Left forelimb (tissue), 1 donor: ENCODE data around the gene FUCA2.

ENCODE experiments used
- DNase-seq: peaks from one replicate; pipeline ENCODE4 v3.0.0-alpha.2; 2018; ENCODE audit warnings: low spot score

The FUCA2 gene, protein sequence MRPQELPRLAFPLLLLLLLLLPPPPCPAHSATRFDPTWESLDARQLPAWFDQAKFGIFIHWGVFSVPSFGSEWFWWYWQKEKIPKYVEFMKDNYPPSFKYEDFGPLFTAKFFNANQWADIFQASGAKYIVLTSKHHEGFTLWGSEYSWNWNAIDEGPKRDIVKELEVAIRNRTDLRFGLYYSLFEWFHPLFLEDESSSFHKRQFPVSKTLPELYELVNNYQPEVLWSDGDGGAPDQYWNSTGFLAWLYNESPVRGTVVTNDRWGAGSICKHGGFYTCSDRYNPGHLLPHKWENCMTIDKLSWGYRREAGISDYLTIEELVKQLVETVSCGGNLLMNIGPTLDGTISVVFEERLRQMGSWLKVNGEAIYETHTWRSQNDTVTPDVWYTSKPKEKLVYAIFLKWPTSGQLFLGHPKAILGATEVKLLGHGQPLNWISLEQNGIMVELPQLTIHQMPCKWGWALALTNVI

DNA sequence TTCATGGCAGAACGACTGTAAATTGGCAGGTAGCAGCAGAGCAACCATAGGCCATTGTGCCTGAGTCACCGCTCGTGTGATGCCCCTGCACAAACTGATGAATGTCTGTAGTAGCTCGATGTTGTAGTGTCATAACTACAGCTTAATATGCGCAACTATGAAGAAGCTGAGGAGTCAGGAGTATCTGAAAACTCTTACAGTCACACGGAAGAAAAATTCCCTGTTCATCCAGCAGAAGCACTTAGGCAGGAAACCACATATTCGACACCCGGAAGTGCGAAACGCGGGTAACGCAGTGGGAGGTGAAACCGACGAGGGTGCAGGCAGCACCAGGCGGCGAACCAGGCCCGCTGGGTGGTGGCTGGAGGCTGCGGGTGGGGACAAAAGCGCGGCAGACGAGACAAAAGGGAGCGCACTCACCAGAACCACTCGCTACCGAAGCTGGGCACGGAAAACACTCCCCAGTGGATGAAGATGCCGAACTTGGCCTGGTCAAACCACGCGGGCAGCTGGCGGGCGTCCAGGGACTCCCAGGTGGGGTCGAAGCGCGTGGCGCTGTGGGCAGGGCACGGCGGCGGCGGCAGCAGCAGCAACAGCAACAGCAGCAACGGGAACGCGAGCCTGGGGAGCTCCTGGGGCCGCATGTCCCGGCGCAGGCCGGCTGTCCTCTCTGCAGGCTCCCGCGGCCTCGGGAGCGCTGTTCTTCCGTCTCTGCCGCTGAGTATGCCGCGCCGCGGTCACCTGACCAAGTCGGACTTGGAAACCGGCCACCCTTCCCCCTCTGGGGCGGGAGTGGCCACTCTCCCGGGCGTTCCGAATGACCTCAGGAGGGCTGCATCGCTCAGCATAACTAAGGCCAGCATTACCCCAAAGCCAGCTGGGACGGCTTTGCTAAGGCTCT lies at the start of gene FUCA2:
Gene FUCA2 (minus strand): TSS at position 730 of the 901 bp plus-strand sequence. CDS start 86 bp downstream, at position 644.
- peak; percentile 89 for DNase-seq

DNA sequence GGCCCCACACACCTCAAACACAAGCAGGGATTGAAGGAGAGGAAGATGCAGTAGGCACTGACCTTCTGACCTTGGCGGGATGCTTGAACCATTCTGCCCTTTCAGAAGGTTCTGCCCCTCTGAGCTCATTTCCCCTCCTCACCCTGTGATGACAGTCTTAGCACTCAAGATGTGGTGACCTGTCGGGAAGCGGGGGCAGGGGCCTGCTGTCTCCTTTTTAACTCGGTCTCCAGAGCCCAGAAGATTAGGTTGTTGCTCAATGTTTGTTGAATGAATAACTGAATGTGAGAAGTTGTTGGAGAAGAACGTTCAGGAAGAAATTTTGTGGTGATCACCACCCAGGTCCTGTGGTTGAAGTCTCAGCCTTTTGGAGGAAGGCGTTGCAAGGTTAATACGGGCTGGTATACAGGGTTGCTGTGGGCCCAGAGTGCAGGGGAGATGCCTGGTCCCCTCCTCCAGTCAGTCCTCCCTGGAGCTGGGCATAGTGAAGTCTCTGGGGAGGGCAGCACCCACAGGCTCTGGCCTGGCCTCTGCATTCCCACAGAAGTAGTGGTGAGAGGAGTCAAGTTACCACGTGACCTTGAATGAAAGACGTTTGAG lies 49.7 kb upstream of the FUCA2 start:
- no peak for DNase-seq

DNA sequence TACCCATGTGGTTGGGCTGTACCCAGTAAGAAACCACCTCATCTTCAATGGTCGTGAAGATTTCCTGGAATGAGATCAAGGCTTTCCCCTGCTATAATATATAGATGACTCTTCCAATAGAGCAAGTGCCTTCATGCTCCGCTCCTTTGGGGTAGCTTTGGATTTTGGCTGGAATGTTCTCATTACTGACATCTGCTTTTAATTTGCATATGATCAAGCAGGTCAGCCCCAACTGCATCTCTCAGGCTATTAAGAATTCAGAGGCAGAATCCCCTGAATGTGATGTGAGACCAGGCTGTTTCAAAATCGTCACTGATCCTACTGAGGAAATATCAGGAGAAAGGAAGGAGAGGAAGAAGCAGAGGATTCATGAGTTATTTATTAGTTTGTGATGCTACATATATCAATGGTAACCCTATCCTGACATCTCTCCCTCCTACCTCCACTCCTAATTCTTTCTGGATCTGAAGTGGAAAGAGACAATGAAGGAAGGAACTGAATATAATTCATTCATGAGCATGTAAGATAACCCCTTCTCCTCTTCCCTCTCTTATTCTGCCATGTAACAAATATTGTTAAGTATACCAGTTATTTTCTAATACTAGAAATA lies 47.6 kb upstream of the FUCA2 start:
- no peak for DNase-seq

DNA sequence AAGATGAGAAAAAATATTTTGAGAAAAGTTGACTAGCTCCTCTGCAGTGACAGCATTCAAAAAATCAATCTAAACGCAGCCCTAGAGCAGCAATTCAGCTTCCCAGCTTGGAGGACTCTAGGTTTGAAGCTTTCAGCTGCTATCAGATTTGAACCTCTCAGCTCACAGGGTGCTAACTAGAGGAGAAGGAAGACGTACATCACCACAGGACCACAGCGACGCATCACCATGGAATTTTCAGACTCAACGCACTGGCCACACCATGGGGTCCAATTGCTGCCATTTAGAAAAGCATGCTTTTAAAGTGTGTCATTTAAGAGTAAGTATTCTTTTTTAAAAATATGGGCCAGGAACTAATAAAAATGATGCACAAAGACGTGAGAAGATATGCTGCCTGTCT lies 45.0 kb upstream of the FUCA2 start:
- DNase-seq = no peak

DNA sequence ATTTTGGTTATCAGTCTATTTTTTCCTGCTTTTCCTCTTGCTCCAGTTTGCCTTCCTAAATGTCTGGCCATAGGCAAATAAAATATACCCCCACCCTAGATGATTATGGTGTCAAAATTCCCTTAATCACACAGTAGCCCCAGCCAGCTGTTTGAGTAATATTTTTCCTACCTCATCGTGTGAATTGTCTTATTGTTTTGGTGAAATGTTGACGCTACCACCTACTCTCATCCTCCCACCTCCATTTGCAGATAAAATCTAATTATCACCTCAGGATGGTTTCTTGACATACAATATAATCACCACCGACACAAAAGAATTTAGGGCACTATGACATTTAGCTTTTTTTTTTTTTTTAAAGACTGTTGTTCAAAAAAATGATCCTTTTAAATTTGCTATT lies 44.1 kb upstream of the FUCA2 start:
- DNase-seq = no peak

DNA sequence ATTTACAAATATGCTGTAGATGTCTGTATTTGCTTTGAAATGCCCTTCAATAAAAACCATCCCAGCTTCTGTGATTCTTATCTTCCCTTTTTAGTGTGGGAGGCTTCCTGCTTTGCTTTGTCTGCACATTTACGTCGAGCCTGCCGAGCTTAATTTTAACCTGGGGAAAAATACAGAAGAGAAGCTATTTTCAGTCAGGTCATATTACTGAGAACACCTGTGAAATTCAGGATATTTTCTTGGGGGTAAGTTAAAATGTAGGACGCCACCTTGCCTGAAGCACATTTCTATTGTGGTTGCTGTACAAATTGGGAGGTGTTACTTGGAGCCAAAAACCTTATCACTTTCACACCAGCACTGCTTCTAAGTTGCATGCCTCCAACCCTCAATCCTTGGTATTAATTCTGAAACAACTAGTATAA lies 43.6 kb upstream of the FUCA2 start:
- DNase-seq = no peak

DNA sequence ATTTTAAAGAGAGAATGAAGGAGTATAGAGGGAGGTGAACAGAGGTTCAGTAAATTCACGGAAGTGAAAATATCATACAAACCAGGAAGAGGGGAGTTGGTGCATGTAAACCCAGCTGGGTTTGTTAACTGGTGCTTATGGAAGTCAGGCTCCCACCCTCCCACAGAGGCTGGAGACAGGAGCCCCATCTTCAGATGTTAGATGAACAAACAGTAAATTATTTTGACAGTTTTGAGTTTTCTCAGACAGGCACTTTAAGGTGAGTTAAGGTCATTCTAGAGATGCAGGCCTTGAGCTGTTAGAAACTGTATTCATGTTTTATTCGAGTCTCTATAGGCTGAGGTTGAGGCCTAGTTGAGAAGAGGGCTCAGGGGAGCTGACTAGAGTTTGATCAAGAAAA lies 41.8 kb upstream of the FUCA2 start:
- no peak for DNase-seq

DNA sequence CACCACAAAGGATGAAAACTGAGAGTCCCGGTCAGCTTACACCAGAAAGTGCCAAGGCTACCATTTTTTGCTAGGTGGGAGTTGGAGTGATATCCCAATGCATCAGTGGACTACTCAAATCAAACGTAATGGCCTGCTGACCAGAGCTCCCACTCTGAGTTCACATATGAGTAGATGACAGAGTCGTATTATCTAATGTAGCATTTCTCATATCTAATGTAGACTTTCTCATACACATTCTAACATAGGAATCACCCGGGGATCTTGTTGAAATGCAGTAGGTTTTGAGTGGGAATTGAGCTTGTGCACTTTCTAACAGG lies 38.4 kb upstream of the FUCA2 start:
- DNase-seq = no peak

DNA sequence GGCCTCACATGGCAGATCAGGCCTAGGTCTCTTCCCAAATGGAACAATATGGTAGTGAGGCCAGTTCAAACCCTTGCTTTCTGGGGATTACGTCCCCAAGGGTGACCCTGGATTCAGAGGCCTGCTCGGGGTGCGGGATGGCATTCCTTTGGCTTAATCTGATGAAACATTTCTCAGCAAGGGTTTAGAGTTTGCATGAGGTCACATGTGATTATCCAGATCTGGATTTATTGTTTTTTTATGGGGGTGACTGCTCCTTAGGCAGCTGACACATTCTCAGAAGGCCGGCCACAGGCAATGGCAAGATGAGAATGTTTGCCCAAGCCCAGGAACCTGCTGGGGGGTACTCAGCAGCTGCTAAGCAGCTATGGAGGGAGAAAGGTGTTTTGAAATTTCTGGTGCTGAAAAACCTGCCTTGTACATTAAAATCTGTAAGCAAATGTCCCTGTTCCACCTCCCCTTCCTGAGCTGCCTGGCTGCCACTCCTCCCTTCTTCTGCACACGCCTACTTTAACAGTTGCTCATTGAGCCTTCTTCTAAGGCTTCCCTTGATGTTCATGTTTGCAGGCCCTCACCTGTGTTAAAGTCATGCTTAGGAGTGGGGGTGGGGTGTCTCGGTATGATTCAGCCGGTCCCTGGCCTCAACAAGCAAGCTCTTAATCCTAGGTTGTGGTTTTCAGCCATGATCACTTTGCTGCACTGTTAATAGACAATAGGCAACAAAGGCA lies 37.9 kb upstream of the FUCA2 start:
- DNase-seq = no peak

DNA sequence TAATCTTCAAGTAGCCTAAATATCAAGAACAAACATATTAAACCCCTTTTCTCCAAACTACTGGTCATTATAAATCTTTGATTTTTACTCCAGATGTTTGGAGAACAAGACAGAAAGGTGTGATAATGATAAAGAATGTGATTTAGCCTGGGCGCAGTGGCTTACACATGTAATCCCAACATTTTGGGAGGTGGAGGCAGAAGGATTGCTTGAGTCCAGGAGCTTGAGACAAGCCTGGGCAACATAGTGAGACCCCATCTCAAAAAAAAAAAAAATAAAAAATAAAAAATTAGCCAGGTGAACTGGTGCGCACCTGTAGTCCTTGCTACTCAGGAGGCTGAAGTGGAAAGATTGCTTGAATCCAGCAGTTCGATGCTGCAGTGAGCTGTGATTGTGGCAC lies 35.1 kb upstream of the FUCA2 start:
- DNase-seq = no peak

DNA sequence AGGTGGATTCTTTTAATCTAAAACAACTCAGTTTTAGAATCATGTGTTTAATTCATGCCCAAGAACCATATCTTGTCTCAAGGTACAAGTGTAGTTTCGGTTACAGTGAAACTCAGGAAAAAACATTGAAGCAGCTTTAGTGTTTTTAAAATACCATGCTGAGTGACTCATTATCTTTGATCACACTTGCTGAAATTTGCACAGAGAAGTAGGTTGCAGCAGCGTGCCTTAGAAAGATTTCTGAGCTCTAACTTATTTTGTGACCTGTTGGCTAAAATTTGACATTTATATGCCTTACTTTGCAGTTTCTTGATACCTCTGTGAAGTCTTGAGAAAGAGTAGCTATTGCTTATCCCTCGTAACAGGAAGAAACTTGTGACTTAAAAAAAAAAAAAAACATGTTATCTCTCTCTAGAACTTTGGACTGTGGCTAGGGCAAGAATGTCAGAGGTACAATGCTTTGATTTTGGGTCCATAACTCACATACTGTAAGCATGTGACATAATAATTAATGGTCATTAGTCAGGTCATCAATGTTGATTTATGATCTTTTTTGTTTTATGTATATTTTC lies 34.5 kb upstream of the FUCA2 start:
- no peak for DNase-seq

DNA sequence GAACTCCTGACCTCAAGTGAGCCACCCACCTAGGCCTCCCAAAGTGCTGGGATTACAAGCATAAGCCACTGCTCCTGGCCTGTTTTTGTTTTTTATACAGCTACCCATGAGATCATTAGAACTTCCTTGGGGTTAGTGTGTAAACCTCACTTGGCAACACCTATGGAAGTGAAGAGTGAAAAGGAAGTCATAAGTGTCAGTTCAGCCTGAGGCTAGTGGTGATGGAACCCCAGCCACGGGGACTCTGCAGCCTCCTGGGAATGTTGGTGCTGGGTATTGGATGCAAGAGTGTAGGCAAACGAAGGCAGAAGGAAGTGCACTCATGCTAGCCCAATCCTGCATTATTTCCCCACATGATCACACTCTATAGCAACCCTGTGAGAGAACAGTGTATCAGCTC lies 33.6 kb upstream of the FUCA2 start:
- DNase-seq = no peak

DNA sequence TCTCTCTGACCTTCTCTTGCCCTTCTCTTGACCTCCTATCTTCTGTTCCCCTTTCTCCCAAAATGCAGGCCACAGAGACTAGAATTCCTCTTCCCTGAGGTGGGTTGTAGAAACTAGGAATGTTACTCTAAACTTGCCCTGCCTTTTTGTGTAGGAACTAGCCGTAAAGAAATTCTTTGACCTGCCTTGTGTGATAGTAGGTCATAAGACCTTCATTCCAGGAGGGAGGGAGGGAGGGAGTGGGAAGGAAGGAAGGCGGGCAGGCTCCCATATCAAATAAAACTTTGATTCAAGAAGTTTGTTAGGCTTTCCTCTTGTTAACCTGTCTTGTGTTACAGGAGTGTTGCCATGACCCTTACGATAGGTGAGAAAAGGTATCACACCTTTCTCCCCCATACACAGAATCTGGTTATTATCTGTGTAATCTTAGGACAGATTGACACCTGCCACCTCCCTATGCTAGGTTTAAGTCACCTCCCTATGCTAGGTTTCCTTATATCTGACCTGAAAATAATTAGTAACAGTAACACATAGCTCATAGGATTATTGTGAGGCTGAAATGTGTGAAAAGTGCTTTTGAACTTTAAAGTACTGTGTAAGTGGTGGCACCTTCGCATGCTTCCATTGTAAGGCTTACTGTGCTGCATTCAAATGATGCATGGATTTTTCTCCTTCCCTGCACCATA lies 32.6 kb upstream of the FUCA2 start:
- no peak for DNase-seq

DNA sequence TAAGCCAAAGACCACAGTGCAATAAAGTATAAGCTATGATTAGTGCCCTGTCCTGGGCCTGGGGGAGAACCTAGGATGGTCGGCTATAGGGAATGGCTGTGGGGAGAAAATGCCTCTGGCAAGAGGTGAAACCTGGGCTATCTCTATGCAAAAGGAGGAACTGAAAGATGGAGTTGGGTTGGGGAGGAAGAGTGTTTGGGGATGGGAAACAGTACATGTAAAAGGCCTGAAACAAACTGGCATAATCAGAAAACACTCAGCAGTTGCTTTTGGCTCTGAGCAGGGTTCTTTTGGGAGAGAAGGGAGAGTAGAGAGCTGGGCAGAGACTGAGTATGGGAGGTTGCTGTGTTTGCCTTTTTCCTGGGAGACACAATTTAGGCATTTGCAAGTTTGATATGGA lies 31.9 kb upstream of the FUCA2 start:
- DNase-seq = no peak

DNA sequence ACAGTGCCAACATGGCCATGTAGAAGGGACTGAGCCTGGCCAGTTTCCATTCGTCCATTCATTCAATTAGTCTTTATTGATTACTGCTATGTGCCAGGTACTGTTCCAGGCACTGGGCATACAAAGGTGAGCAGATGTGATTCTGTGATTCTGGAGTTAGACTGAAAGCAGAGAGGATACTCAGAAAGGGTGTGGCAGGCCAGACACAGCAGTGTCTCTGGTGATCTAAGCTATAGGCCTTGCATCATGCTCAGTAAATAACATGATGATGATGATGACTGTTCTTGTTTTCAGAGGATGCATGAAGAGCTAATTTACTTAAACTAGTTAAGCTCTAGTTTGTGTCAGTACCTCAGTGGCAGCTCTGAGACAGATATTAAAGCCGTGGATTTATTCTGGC lies 31.4 kb upstream of the FUCA2 start:
- DNase-seq = no peak

DNA sequence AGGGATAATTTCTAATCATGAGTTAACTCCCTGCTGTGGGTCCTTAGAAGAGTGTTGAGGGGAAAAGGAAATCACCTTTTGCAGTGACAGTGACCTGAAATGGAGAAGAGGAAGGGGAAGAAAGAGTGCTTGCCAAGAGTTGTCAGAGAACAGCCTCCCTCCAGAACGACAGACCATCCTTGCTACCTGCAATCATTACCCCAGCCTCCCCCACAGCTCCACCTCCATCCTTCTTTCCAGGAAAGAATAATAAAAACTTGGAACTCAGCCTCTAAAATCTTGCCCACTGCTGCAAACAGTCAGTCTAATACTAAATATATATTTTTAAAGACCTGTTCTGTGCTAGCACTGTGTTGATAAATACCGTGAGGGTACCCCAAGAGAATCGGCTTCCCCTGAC lies 28.7 kb upstream of the FUCA2 start:
- DNase-seq = no peak

DNA sequence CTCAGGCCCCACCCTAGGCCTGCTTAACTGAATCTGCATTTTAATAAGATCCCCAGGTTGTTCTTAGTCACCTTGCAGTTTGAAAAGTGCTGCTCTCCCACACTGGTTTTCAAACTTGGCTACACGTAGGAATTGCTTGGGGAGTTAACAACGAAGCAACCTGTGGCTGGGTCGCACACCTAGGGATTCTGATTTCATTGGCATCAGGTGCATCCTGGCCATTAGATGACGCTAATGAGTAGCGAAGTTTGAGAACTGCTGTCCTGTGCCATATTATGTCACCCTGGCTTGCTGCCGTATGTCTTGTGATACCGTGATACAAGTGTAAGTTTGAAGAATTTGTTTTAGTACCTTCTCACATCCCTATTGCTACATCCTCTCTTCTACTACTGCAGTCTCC lies 28.2 kb upstream of the FUCA2 start:
- no peak for DNase-seq

DNA sequence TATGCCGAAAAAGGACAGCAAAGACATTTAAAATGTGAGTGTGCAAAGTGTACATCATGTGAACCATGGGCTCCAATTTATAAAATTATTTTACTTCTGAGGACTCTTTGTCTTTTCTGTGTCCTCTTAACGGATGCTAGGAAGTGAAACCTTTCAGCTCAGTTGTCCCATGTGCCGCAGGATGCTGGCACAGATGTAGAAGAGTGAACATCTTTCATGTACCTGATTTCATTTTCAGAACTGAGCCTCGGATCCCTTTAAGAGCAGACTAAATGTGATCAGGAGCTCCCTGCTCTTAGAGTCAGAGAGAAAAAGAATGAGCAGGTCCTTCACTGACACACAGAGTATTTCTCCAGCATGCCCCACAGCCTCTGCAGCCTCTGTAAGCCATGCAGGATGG lies 27.6 kb upstream of the FUCA2 start:
- no peak for DNase-seq

DNA sequence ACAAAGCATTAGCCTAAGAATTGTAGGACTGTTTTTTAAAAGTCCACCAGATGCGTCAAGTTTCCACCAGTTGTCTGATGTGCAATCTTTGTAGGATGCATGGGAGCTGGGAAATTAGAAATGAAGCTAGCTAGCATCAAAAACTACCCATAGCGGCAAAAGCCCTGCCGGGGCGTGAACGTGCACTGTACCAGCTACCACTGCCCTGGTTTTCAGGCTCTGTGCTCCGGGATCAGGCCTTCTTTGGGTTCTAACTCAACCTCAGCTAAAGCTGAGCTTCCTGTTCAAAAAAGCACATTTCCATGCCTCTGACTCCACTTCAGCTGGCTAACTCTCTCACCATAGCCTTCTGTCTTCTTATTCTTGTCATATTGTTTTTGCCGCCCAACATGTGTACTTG lies 26.9 kb upstream of the FUCA2 start:
- DNase-seq = no peak

DNA sequence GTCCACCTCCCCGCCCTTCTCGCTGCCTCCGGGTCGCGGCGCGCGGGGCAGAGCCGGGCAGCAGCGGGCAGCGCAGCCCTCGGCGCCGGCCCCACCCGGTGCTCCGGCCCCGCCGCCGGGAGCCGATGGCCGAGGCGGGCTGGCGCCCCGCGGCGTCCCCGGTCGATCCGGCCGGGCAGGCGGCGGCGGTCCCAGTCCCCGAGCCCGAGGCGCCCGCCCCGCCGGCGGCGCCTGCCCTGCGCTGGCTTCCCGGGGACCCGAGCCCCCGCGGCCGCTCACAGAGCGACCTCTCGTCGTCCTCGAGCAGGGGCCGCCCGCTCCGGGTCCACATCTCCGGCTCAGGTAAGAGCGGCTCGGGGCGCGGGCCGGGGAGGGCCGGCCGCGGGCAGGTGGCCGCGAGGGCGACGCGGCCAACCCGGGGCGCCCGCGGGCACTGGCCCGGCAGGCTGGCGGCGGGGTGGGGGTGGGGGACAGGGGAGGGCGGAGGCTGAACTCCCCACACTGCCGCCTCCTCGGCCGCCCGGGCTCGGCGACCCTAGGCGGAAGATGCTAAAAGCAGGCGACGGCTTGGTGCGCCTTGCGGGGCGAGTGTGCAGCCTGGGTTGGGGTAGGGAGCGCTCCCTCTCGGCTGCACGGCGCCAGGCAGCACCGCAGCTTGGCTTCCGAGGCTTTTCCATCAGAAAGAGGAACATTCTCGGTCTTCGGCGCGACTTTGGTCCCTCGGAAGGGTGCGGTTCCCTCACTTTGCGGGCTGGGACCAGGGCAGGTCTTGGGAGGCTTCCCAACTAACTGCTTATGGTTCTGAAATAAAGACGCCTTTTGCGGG lies 25.6 kb upstream of the FUCA2 start:
- peak; percentile 74 for DNase-seq
